NCI-H1048 (cell line): ENCODE results near the gene PFKFB3.

Source experiments
- DNase-seq: peaks from one replicate; lab custom pipeline; 2025; lab: John Stamatoyannopoulos, UW

PFKFB3 gene

DNA sequence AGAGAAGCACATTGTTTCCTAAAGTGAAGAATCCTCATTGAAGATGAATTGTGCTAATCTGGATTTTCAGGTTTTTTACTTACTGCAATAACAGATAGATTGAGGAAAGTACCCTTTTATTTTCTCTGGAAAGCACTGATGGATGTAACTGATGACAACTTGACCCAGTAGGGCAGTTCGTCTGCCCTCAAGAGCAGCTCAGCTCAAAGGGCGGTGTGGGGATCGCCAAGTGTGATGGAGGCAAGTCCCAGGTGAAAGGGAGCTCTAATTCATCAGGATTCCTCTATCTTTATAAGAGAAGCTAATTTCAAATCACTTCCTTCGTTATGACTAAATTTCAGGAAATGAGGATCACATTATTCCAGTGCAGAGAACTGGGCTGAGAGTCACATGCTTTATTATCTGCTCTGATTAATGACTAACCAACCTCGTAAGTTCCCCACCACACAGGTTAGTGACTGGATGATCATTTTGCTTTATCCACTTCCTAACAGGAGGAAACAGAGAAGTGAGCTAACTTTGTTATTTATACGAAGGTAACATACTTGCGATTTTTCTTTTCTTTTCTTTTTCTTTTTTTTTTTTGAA lies 98.8 kb downstream of the PFKFB3 start:
- no peak for DNase-seq
